ELF-1 (cell line): ENCODE data around the gene ABCC6.
"Not testable (repeated sequence)": the region's sequence is repeated elsewhere in the genome, so short reads cannot be mapped to it uniquely, and the experiment has no call there.

ENCODE experiments used
- DNase-seq: peaks from one replicate; pipeline ENCODE4 v3.0.0-alpha.2; 2016; ENCODE audit warnings: low read depth, low spot score

Gene ABCC6

DNA sequence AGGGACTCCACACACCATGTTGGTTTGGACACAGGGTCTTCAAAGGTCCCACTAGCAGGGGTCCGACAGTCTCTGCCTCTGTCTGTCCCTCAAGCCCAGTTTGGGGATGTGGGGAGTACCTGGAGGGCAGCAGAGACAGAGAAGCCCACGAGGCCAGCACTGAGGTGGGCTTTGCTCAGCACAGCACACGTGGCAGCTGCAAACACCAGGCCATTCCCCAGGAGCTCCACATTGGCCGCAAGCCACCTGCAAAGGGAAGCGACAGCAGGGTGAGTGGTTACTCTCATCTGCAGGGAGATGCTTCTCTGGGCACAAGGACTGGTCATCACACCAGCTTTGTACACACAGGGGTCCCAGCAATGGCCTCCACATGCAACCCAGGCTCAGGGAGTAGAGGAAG is 62.0 kb downstream of the ABCC6 start:
- no peak for DNase-seq

DNA sequence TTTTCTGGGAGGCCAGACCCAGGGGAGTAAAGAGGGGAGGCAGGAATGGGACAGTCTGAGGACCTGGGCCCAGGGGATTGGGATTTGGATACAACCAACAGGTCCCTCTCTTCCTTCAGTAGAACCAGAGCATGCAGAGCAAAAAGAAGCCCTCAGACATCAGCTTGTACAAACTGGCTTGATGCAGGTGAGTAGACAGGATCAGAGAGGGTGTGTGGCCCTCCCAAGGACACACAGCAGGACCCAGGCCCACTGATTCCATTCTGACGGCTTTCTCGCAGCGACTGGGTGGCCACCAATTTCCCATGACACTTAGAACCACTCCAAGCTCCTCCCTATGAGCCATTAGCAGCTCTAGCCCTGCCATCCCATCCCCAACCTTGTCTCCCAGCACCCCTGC is 63.6 kb downstream of the ABCC6 start:
- DNase-seq: no peak

DNA sequence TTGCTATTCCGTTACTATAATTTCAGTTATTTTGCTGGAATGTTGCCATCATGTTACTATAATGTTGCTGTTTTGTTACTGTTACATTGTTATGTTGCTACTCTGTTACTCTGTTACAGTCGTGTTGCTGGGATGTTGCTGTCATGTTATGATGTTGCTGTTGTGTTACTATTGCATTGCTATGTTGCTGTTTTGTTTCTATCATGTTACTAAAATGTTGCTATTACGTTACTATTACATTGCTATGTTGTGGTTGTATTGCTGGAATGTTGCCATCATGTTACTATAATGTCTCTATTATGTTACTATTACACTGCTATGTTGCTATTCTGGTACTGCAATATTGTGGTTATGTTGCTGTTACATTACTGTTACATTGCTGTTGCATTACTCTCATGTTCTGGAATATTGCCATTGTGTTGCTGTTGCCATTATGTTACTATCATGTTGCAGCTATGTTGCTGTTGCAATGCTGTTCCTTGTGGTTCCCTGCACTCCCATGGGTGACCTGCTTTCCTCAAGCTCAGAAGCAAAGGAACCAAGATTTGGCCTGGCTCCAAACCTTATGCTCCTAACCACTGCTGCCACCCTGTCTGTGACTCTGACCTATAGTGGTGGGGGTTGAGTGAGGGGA is 64.4 kb downstream of the ABCC6 start:
- DNase-seq: no peak

DNA sequence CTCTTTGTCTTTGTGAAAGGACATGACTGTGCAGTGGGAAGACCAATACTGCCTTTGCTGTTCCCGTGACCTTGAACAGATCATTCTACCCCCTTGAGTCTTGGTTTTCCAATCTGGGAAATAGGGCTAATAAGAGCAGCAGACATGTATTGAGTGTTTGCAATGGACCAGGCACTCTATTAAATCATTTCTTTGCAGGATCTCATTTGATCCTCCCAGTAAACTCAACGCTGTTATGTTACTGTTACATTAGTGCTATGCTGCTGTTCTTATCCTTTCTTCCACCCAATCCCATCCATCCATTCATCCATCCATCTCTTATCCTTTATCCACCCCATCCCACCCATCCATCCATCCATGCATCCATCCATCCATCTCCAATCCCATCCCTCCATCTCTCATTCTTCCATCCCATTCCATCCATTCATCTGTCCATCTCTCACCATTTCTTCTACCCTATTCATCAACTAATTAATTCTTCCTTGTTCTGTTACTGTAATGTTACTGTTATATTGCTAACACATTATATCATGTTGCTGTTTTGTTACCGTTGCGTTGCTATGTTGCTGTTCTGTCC is 65.1 kb downstream of the ABCC6 start:
- DNase-seq: no peak

DNA sequence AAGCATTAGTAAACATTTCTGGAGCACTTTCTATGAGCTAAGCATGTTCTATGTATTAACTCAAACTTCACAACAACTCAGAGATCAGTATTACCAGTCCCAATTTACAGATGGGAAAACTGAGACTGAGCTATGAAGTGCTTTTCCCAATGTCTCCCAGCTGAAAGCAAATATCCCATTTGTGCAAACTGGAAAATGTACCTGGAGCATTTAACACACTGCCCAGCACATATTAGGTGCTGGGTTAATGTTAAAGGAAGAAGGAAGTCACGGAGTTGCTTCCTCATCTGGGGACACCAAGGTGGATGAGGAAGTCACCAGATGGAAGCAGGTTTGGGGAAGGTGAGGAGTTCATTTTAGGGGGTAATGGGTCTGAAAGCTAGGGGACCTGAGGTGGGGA is 66.1 kb downstream of the ABCC6 start:
- DNase-seq: no peak

DNA sequence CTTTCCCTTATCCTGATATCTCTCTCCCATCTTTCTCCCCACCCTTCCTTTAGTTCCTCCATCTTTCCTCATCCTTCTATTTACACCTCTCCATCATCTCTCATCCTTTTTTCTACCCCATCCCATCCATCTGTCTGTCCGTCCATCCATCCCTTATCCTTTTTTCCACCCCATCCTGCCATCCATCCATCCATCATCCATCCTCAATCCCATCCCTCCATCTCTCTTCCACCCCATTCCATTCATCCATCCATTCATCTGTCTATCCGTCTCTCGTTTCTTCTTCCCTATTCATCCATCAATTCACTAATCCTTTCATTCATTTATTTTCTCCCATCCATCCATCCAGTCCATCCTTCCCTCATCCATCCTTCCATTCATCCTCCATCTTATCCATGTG is 68.1 kb downstream of the ABCC6 start:
- no peak for DNase-seq

DNA sequence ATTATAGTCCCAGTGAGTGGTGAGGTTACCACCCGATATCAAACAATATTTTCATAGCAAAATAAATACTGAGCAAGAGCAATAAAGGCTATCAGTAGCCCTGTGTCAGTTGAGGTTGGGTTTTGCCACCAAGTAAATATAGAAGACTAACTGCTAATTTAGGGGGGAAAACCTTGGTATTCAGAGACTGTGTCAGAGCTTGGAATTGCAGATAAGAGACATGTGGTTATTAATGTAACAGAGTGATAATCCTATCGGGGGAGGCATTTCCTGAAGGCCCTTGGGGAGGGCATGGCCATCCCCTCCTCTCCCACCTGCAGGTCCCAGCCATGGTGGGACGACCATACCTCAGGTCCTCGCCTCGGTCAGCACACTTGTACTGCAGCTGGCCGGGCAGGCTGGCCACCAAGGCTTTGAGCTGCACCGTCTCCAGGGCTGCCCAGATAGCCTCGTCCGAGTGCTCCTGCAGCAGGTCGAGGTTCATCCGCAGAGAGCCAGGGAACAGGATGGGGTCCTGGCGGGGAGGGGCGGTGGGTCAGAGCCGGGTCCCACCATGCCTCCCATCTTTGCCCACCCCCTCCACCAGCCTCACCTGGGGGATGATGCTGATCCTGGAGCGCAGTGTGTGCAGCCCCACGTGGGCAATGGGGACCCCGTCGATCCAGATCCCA is 68.9 kb downstream of the ABCC6 start:
- no peak for DNase-seq

DNA sequence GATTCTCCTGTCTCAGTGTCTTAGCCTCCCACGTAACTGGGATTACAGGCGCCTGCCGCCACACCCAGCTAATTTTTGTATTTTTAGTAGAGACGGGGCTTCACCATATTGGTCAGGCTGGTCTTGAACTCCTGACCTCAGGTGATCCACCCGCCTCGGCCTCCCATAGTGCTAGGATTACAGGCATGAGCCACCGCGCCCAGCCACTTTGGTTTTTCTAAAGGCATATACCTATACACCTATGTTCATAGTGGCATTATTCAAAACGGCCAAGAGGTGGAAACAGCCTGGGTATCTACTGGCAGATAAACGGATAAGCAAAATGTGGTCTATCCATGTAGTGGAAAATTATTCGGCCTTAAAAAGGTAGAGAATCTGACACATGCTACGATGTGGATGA is 70.3 kb downstream of the ABCC6 start:
- not testable (repeated sequence) for DNase-seq

DNA sequence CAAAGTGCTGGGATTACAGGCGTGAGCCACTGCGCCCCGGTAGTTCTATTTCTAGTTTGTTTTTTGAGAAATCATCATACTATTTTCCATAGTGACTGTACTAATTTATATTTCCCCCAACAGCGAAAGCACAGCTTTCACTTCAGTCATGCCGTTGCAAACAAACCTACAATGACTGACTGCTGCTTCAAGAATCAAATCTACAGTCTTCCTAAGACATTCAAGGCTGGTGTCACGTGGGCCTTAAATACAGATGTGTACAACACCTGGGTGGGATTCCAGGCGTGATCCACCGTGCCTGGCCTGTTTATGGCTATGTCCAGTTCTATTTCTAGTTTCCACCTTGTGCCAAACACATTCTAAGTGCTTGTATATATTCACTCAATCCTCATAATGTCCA is 72.0 kb downstream of the ABCC6 start:
- no peak for DNase-seq

DNA sequence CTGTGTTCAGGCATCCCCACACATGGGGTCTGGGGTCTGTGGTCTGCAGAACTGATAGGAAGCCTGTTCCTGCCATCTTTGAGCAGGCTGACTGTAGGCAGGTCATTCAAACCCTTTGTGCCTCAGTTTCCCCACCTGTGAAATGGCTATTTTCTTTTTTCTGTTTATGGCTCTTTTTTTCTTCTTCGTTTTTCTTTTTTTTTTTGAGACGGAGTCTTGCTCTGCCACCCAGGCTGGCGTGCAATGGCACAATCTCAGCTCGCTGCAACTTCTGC is 72.5 kb downstream of the ABCC6 start:
- DNase-seq: no peak

DNA sequence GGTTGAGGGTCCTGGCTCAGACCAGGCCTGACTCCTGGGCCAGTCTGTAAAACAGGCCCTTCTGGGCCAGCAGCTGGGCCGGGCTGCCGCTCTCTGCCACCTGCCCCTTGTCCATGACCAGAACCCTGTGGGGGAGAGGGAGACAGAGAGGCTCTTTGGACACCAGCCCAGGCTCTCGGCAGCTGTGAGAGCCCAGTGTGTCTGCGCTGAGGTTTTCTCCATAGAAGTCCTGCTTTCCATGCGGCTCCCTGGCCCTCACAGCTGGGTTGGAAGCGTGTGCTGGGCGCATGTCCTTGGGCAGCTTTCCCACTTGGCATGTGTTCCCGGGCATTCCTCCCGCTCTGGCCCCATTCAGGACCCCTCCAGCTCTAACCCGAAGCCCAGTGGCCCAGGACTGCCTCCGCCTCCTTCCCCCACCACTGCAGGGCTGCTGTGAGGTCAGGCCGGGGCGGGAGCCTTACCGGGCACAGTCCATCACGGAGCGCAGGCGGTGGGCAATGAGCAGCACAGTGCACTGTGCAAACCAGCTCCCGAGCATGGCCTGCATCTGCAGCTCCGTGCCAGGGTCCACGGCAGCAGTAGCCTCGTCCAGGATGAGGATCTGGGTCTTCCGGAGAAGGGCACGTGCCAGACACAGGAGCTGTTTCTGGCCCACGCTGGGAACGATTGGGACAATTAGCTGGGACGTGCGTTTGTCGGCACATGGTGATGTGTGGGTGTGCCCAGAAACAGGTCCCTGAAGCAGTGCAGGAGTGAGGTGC is 73.0 kb downstream of the ABCC6 start:
- DNase-seq: no peak

DNA sequence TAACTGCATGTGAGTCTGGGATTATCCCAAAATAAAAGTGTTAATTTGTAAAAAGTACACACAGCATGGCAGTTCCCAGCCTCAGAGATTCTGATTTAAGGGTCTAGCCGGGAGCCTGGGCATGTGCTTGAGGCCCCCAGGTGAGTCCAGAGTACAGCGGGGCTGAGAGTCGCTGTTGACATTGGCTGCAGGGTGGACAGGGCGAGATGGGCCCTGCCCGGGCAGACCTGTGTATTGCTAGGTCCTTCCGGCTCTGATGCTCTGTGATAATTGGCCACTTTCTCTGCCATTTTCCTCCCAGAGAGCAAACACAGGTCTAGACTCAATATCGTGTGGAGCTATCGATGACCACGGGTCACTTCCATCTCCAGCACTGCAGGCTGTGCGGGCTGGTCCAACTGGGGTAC is 73.6 kb downstream of the ABCC6 start:
- no peak for DNase-seq

DNA sequence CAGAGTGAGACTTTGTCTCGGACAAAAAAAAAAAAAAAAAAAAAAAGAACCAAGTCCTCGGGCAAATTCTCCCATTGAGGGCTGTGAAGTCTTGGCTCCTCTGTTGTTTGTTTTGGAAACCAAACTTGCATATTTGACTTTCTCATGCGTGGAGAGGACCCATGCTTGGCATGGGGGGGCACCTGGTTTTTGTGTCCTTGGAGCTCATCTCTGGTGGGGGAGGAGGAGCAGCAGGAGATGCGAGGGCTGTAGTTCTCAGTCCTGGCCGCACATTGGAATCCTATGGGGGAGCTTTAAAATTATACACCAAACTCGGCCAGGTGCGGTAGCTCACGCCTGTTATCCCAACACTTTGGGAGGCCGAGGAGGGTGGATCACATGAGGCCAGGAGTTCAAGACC is 74.5 kb downstream of the ABCC6 start:
- DNase-seq: peak; percentile 18

DNA sequence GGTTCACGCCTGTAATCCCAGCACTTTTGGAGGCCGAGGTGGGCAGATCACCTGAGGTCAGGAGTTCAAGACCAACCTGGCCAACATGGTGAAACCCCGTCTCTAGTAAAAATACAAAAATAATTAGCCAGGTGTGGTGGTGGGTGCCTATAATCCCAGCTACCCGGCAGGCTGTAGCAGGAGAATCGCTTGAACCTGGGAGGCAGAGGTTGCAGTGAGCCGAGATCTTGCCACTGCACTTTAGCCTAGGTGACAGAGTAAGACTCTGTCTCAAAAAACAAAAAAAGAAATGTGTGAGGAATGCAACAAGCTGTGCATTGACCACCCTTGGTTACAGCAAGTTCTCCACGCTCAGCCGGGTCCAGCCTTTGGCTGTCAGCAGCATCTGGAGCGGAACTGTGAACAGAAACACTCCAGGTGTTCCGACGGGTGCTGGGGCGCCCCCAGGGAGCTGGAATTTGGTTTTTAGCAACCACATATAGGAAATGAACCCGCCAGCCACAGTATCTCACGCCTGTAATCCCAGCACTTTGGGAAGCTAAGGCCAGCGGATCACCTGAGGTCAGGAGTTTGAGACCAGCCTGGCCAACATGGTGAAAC is 75.2 kb downstream of the ABCC6 start:
- peak; percentile 15 for DNase-seq

DNA sequence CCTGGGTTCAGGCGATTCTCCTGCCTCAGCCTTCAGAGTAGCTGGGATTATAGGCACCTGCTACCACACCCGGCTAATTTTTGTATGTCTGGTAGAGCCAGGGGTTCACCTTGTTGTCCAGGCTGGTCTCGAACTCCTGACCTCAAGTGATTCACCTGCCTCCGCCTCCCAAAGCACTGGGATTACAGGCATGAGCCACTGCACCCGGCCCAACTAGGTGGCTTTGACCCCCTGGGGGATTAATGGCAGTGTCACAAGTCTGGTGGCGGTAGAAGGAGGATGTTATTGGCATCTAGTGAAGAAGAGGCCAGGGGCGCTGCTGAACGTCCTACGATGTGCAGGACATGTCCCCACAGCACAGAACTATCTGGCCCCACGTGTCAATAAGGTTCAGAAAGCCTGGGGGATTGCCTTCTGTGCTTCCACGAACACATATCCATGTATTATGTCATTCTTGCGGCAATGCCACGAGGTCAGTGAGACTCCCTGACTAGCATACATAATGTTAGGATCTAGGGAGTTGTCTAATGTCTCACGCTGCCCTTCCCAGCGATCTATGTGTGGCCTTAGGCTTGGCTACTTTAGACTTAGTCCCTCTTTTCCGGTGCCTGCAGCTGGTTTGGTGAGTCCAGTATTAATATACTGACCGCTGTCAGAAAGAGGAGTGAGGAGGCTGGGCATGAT is 75.8 kb downstream of the ABCC6 start:
- no peak for DNase-seq

DNA sequence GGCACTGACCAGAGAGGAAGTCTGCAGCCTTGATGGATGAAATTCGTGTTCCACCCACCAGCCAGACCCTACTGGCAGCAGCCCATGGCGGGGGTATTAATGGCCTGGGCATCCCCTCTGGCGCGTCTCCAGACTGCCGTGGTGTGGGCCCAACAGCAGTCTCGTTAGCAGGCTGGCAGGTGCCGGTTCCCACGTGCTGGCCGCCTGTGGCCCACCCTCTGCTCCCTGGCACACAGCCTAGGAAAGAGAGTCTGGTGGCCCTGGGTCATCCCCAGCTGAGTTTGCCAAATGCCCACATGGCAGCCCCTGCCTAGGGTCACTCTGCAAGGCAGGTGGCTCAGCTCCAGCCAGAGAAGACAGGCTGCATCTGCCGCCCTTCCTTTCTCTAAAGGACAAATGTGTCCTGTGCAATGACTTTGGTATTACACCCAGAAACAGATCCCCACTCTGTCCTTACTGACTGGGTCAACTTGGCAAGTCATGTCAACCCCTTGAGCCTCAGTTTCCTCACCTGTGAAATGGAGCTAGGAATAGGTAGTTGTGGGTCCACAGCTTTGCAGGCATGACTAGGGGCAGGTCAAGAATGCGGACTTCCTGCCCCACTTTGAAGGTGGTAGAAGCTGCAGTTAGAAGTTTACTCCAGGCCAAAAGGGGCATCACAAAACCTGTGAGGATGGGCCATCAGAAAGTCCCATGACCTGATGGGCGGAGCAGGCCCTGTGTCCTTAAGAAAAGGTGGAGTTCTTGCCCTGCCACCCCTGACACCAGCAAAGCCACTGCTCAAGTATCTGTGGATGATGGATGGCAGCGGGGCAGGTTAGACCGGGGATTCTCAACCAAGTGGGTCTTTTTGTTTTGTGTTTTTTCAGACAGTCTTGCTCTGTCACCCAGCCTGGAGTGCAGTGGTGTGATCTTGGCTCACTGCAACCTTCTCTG is 76.6 kb downstream of the ABCC6 start:
- no peak for DNase-seq

DNA sequence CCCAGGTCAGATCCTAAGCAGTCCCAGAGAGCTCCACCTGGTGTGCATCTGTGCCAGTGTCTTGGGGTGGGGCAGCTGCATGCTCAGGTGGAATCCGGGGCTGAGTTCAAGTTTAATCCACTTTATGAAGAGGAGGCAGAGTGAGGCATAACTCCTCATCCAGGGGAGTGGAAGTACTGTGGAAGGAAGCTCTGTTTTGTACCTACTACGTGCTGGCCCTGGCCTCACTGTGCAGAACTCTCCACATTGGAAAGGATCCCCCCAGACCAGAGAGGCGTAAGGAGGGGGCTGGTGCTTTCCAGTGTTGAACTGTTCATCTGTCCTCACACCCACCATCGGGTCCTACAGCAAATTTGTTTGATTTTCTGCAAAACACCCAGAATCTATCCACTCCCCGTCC is 78.0 kb downstream of the ABCC6 start:
- no peak for DNase-seq

DNA sequence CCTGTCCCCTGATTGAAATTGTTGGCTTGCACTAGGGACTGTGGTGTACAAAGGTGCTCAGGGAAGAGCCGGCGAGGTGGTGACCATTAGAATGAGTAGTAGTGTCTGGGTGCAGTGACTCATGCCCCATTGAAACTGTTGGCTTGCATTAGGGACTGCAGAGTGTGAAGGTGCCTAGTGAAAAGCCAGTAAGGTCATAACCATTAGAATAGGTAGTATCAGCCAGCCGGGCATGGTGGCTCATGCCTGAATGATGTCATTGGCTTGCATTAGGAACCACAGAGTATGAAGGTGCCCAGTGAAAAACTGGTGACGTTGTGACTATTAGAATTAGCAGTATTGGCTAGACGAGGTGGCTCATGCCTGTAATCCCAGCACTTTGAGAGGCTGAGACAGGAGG is 78.9 kb downstream of the ABCC6 start:
- no peak for DNase-seq

DNA sequence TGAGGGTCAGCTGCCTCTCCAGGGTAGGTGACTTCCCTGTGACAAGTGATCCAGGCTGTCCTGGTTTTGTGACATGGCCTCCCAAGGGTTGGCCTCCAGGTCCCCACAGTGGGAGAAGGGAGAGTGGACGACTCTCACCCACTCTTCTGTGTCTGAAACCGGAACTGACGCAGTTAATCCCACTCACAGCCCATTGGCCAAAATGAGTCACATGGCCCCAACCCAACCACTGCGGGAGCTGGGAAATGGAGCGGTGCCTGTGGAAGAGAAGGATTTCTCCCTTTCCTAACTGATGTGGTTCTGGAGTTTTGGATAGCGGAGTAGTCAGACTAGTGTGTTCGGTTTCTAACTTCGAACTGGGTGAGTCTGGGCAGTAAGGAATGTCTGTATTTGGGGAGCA is 79.4 kb downstream of the ABCC6 start:
- DNase-seq: no peak

DNA sequence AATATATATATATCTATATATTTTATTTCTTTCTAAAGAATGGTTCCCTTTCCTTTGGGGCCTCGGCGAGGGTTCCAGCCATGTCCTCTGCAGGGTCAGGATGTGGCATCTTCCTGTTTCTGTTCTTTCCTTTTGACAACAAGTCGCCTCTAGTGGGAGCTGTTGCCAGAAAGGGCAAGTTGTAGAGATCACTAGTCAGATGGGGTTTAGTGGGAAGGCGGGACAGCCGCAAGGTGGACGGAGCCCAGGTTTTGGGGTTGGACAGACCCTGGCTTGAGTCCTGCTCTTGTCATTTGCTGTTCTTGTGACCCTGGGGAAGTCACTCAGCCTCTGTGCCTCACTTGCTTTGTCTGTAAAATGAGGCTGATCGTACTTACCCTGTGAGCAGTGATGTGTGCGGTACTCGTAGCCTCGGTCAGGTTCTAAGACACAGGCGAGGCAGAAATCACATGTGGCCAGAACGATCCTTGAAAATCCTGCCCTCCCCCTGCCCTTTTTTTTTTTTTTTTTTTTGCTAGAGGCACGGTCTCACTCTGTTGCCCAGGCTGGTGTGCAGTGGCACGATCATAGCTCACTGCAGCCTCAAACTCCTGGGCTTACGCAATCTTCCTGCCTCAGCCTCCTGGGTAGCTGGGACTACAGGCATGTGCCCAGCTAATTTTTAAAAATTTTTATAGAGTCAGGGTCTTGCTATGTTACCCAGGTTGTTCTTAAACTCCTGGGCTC is 80.1 kb downstream of the ABCC6 start:
- peak; percentile 46 for DNase-seq
